Measurements from ENCODE around the gene OR1C1.
"Not testable (repeated sequence)": the region's sequence is repeated elsewhere in the genome, so short reads cannot be mapped to it uniquely, and the experiment has no call there.

The OR1C1 gene, protein sequence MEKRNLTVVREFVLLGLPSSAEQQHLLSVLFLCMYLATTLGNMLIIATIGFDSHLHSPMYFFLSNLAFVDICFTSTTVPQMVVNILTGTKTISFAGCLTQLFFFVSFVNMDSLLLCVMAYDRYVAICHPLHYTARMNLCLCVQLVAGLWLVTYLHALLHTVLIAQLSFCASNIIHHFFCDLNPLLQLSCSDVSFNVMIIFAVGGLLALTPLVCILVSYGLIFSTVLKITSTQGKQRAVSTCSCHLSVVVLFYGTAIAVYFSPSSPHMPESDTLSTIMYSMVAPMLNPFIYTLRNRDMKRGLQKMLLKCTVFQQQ

GRCh38 chr1:247760456-247760855 is at the start of gene OR1C1:
Gene OR1C1, minus strand, starts transcription at chr1:247760556. Its CDS starts 2,150 bp downstream, at chr1:247758406.
- DNase-seq, result no peak

- no peak for DNase-seq
Observed at GRCh38 chr1:247797518-247797917, 37.2 kb upstream of the OR1C1 start.

GRCh38 chr1:247769603-247770002 is 9.2 kb upstream of the OR1C1 start:
- DNase-seq, result no peak

DNA sequence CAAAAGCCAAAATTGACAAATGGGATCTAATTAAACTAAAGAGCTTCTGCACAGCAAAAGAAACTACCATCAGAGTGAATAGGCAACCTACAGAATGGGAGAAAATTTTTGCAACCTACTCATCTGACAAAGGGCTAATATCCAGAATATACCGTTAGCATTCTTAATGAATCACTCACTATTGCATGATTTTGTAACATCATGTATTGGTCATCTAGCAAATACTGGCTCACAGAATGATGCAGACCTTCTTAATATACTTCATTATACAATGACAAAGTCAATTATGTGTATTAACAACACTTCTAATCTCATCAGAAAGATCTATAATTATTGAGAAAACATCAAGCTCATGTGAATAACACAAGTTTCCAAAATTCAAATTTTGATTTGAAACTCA is 6.0 kb downstream of the OR1C1 start:
- not testable (repeated sequence) for DNase-seq

- DNase-seq, result no peak
Observed at GRCh38 chr1:247749870-247750269, 10.5 kb downstream of the OR1C1 start.

GRCh38 chr1:247748041-247748440 is 12.3 kb downstream of the OR1C1 start, which contains the start of gene OR14A2:
Gene OR14A2, minus strand, starts transcription at chr1:247748141.
- no peak for DNase-seq

DNA sequence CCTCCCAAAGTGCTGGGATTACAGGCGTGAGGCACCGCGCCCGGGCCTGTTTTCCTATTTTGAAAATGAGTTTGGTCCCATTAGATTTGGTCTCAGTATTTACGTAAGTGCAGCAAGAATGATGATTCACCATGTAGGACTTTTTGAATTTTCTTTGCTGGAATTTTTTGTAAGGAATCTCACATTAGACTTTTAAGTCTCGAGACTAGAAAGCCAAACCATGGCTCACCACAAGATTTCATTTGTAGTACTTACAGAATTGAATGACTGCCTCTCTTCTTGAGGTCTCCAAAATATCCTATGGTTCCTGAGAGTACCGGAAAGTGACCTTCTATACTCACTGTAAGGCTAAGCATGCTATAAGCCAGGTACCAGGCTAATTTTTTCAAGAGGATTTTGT is 12.7 kb downstream of the OR1C1 start:
- DNase-seq, result no peak

DNA sequence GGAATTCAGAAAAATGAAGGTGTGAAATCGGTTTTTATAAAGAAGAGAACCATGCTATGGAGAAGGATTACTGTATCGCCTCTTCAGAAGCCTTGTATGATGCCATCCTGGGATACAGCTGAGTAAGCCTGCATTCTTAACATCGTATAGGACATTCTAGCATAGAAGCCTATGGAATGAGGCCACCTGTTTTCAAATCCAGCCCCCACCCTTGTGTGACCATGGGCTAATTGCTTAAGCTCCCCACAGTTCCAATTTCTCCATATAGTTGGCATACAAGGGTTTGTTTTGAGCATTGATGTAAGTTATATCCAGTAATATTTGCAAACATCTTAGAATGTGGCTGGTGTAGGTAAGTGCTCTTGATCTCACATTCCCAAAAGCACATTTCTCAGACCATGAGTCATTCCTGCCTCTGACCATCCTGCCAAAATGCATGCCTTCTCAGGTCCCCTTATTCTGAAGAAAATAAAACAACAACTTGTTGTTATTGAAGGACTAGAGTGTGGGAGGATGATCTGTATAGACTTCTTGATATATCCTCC is 13.9 kb downstream of the OR1C1 start:
- DNase-seq, result no peak

GRCh38 chr1:247742215-247742760 is 18.1 kb downstream of the OR1C1 start:
- DNase-seq, result not testable (repeated sequence)

GRCh38 chr1:247741756-247742155 is 18.6 kb downstream of the OR1C1 start:
- DNase-seq, result no peak

- DNase-seq, result no peak
Observed at GRCh38 chr1:247740721-247741120, 19.6 kb downstream of the OR1C1 start.

DNA sequence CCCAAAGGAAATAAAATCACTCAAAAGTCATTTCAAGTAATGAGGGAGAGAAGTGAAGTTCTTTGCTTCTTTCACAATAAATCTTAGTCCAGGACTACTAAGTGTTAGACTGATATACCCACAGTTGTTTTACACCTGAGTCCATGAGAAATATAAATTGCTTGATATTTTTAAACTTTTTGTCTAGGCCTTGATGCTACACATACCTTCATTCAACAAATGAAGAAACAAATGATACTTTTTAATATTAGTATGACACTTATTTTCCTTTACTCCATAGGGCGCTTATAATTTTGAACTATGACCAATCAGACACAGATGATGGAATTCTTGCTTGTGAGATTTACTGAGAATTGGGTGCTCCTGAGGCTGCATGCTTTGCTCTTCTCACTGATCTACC is 22.0 kb downstream of the OR1C1 start, which contains the start of gene OR14K1:
Gene OR14K1, plus strand, starts transcription at position 301 of the 400 bp plus-strand sequence. Its CDS starts 0 bp downstream, at position 301.
- no peak for DNase-seq

GRCh38 chr1:247721222-247721621 is 39.1 kb downstream of the OR1C1 start:
- no peak for DNase-seq

DNA sequence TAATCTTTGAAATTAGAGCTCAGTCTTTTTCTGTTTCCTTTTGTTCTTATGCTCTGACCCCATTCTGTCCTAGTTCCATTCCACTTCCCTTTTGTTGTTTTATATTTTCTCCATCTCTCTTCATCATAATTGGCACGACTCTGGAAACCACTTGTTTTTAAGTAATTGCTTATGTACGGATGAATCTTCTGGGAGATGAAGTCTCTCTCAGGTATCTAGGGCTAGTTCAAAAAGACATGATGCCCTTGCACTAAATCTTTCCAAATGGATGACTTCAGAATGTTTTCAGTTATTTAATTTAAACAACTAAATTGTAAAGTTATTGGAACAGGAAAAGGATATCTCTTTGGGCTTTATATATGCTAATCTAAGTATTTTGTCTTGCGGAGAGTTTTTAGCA is 43.8 kb downstream of the OR1C1 start, which contains the start of gene OR6F1:
Gene OR6F1, minus strand, starts transcription at position 101 of the 400 bp plus-strand sequence. CDS start 3,891 bp downstream, outside the sequence.
- DNase-seq, result no peak

DNA sequence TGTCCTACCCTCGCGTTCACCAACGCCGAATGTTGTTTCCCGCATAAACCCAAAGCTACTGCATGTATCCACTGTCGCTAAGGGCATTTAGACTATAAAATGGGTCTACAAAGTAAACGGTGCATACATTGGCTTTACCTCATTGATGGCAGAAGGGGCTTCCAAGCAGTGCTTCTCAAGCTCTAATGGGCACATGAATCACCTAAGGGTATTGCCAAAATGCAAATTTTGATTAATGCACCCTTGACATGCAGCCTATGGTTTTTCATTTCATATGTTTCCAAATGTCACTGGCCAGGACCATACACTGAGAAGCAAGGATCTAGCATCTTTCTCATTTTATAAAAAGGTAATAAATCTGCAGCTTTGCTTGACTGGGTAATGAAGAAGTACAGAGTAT is 46.6 kb downstream of the OR1C1 start:
- DNase-seq, result no peak

DNA sequence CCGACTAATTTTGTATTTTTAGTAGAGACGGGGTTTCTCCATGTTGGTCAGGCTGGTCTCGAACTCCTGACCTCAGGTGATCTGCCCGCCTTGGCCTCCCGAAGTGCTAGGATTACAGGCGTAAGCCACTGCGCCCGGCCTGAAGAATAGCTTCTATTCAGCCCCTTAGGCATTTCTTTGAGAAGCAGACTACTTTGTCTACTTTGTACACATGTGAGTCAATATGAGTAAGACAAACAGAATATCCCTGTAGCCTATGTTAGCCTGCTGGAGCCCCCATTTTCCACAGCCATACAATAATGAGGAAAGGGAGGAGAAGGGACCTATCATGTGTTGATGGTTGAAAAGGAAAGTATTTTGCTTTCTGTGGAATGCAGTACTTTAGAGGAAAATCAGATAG is 49.7 kb downstream of the OR1C1 start:
- DNase-seq, result not testable (repeated sequence)

Measured in CD4-positive, alpha-beta T cell treated with Interleukin-6 for 4 hours (primary cell).